H9 (cell line): ENCODE results near the gene GPR15LG. TPM values are rescaled to one million over a fixed set of nuclear protein-coding genes. Genes with fewer than 3 reads are reported as not detected.

Experiments
- DNase-seq: peaks from one replicate; pipeline ENCODE4 v3.0.0-alpha.2; 2017
- H2AFZ ChIP-seq: one replicate; pipeline ENCODE4 v1.6.1; 2013; ENCODE audit warnings: mild to moderate bottlenecking, low read length, control low read depth, moderate library complexity
- H2AK5ac ChIP-seq: 2 replicates; pipeline ENCODE4 v1.6.1; 2013; ENCODE audit warnings: low read length, control low read depth, mixed read lengths; ENCODE audit not compliant: insufficient read length
- H2BK120ac ChIP-seq: one replicate; pipeline ENCODE4 v1.6.1; 2013; ENCODE audit warnings: low read depth, mild to moderate bottlenecking, low read length, control low read depth, inconsistent platforms; ENCODE audit not compliant: poor library complexity, severe bottlenecking
- H2BK12ac ChIP-seq: 2 replicates; pipeline ENCODE4 v1.6.1; 2013; ENCODE audit warnings: low read length, control low read depth, mixed read lengths, low read depth; ENCODE audit not compliant: insufficient read length
- H2BK15ac ChIP-seq: 2 replicates; pipeline ENCODE4 v1.6.1; 2013; ENCODE audit warnings: low read depth, low read length, control low read depth
- H2BK20ac ChIP-seq: one replicate; pipeline ENCODE4 v1.6.1; 2013; ENCODE audit warnings: low read depth, mild to moderate bottlenecking, low read length, control low read depth, inconsistent platforms; ENCODE audit not compliant: poor library complexity, severe bottlenecking
- H2BK5ac ChIP-seq: 2 replicates; pipeline ENCODE4 v1.6.1; 2013; ENCODE audit warnings: low read length, control low read depth, mixed read lengths; ENCODE audit not compliant: insufficient read length
- H3K14ac ChIP-seq: 2 replicates; pipeline ENCODE4 v1.6.1; 2013; ENCODE audit warnings: low read length, control low read depth; ENCODE audit not compliant: insufficient read depth
- H3K18ac ChIP-seq: 2 replicates; pipeline ENCODE4 v1.6.1; 2013; ENCODE audit warnings: low read depth, mild to moderate bottlenecking, mixed read lengths, low read length, control low read depth; ENCODE audit not compliant: insufficient read length
- H3K23ac ChIP-seq: 2 replicates; pipeline ENCODE4 v1.6.1; 2013; ENCODE audit warnings: low read length, control low read depth, mixed read lengths, low read depth; ENCODE audit not compliant: insufficient read length
- H3K23me2 ChIP-seq: 2 replicates; pipeline ENCODE4 v1.6.1; 2013; ENCODE audit warnings: low read depth, mild to moderate bottlenecking, mixed read lengths, low read length, control low read depth; ENCODE audit not compliant: insufficient read length, poor library complexity, severe bottlenecking
- H3K27ac ChIP-seq: 2 replicates; pipeline ENCODE4 v1.5.1; 2013; ENCODE audit warnings: low read length, control low read depth, mixed read lengths, low read depth; ENCODE audit not compliant: insufficient read length
- H3K27me3 ChIP-seq: 2 replicates; pipeline ENCODE4 v1.6.1; 2013; ENCODE audit warnings: low read length, control low read depth, inconsistent platforms; ENCODE audit not compliant: insufficient read depth
- H3K4ac ChIP-seq: 2 replicates; pipeline ENCODE4 v1.6.1; 2013; ENCODE audit warnings: low read depth, mild to moderate bottlenecking, control low read depth, inconsistent platforms, low read length, moderate library complexity
- H3K4me1 ChIP-seq: 2 replicates; pipeline ENCODE4 v1.6.1; 2013; ENCODE audit warnings: low read length, control low read depth, inconsistent platforms; ENCODE audit not compliant: insufficient read depth
- H3K4me2 ChIP-seq: 2 replicates; pipeline ENCODE4 v1.6.1; 2013; ENCODE audit warnings: low read length, control low read depth, mixed read lengths; ENCODE audit not compliant: insufficient read length, insufficient read depth
- H3K56ac ChIP-seq: 2 replicates; pipeline ENCODE4 v1.6.1; 2013; ENCODE audit warnings: low read depth, mild to moderate bottlenecking, mixed read lengths, low read length, control low read depth; ENCODE audit not compliant: insufficient read length
- H3K79me1 ChIP-seq: 2 replicates; pipeline ENCODE4 v1.6.1; 2013; ENCODE audit warnings: low read depth, mild to moderate bottlenecking, moderate library complexity, low read length, control low read depth, inconsistent platforms; ENCODE audit not compliant: insufficient read depth, poor library complexity, severe bottlenecking
- H3K79me2 ChIP-seq: 2 replicates; pipeline ENCODE4 v1.6.1; 2013; ENCODE audit warnings: low read length, control low read depth, inconsistent platforms; ENCODE audit not compliant: insufficient read depth
- H3K9ac ChIP-seq: 2 replicates; pipeline ENCODE4 v1.6.1; 2013; ENCODE audit warnings: low read length, control low read depth, mixed read lengths; ENCODE audit not compliant: insufficient read length; ENCODE audit errors: extremely low read depth
- H3K9me3 ChIP-seq: one replicate; pipeline ENCODE4 v1.6.1; 2013; ENCODE audit warnings: low read depth, low read length, inconsistent platforms; ENCODE audit not compliant: control insufficient read depth
- H3T11ph ChIP-seq: one replicate; pipeline ENCODE4 v1.6.1; 2013; ENCODE audit warnings: mild to moderate bottlenecking, low read length, control low read depth, inconsistent platforms
- H4K20me1 ChIP-seq: one replicate; pipeline ENCODE4 v1.6.1; 2013; ENCODE audit not compliant: control insufficient read depth, insufficient read length, insufficient read depth
- H4K5ac ChIP-seq: 2 replicates; pipeline ENCODE4 v1.6.1; 2013; ENCODE audit warnings: low read depth, mild to moderate bottlenecking, mixed read lengths, low read length, control low read depth; ENCODE audit not compliant: insufficient read length
- H4K8ac ChIP-seq: replicated peaks from 2 replicates; pipeline ENCODE4 v1.6.1; 2013; ENCODE audit warnings: low read length, control low read depth, mixed read lengths, low read depth; ENCODE audit not compliant: insufficient read length
- H4K91ac ChIP-seq: 2 replicates; pipeline ENCODE4 v1.6.1; 2013; ENCODE audit warnings: low read depth, mild to moderate bottlenecking, moderate library complexity, mixed read lengths, low read length, control low read depth; ENCODE audit not compliant: insufficient read length
- H3K27ac Mint-ChIP-seq, 3 experiments: 2 replicates in 2 of 3; 3 replicates in 1 of 3; pipeline ENCODE4 v1.8.0; 2020 to 2021; ENCODE audit warnings: mixed read lengths in 3 of 3, mild to moderate bottlenecking in 1 of 3, moderate library complexity in 1 of 3
- H3K27me3 Mint-ChIP-seq: 2 replicates; pipeline ENCODE4 v1.8.0; 2021; ENCODE audit warnings: low read depth, mild to moderate bottlenecking, moderate library complexity, mixed read lengths
- H3K36me3 Mint-ChIP-seq, 3 experiments: 2 replicates in 2 of 3; 3 replicates in 1 of 3; pipeline ENCODE4 v1.8.0; 2020 to 2021; ENCODE audit warnings: low read depth in 3 of 3, mixed read lengths in 3 of 3; ENCODE audit not compliant: insufficient read depth in 1 of 3
- H3K4me1 Mint-ChIP-seq, 2 experiments: 2 replicates each; pipeline ENCODE4 v1.8.0; 2020; ENCODE audit warnings: mixed read lengths in 2 of 2
- H3K4me3 Mint-ChIP-seq, 2 experiments: 2 replicates in 1 of 2; 3 replicates in 1 of 2; pipeline ENCODE4 v1.8.0; 2020 to 2021; ENCODE audit warnings: mild to moderate bottlenecking in 2 of 2, mixed read lengths in 2 of 2, moderate library complexity in 1 of 2
- H3K9me3 Mint-ChIP-seq, 2 experiments: 2 replicates in 1 of 2; 3 replicates in 1 of 2; pipeline ENCODE4 v1.8.0; 2020; ENCODE audit warnings: mild to moderate bottlenecking in 2 of 2, mixed read lengths in 2 of 2, moderate library complexity in 1 of 2
- WGBS: extraction: QIAGEN DNeasy Blood & Tissue Kit; methylation state at CpG from one replicate; pipeline ENCODE4 v1.1.7; 2013; ENCODE audit warnings: missing lambda C conversion rate, low lambda C conversion rate, mixed read lengths; ENCODE audit not compliant: insufficient read length; ENCODE audit errors: extremely low coverage; 5-methylcytosine and 5-hydroxymethylcytosine counted together
- total RNA-seq: library from RNA; stranded (reverse); gene quantifications from 2 replicates; pipeline ENCODE4 v1.2.1, GENCODE V29; 2021
- TF ChIP-seq, protein P1 (sequence below): fragments of 200-600 bp; sonication (generic); conservative IDR thresholded peaks from 3 replicates; pipeline ENCODE4 v1.8.0; 2021; ENCODE audit warnings: antibody characterized with exemption, mild to moderate bottlenecking

The GPR15LG gene
- total RNA-seq, 1 experiment from 2014 or later = not detected

DNA sequence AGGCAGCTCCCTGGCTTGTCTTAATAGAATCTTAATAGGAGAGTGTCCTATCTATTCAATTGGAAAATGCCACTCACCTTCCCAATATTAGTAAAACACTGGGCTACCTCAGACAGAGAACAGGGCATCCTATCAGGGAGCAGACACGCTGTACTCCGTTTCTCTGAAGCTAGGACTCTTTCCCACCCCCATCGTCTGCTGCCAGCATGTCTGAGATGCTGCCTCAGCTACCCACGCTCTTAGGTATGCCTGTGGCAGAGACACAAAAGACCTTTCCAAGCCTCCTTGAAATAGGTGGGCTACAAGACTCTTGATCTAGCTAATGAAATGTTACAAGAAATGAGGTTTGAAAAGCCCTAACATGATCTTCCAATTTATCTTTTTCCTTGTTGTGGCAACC lies 54.2 kb downstream of the GPR15LG start:
- TF ChIP-seq, protein P1, sequence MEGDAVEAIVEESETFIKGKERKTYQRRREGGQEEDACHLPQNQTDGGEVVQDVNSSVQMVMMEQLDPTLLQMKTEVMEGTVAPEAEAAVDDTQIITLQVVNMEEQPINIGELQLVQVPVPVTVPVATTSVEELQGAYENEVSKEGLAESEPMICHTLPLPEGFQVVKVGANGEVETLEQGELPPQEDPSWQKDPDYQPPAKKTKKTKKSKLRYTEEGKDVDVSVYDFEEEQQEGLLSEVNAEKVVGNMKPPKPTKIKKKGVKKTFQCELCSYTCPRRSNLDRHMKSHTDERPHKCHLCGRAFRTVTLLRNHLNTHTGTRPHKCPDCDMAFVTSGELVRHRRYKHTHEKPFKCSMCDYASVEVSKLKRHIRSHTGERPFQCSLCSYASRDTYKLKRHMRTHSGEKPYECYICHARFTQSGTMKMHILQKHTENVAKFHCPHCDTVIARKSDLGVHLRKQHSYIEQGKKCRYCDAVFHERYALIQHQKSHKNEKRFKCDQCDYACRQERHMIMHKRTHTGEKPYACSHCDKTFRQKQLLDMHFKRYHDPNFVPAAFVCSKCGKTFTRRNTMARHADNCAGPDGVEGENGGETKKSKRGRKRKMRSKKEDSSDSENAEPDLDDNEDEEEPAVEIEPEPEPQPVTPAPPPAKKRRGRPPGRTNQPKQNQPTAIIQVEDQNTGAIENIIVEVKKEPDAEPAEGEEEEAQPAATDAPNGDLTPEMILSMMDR = no peak
- no peaks in the 10 kb centered on the region for H3K4me1 Mint-ChIP-seq
- Histone ChIP-seq H4K5ac (no peak overlapping the region), H2AK5ac (no peak overlapping the region), H3K4me1 (no peaks in the 10 kb centered on the region), H2BK15ac (no peak overlapping the region), H3K18ac (no peak overlapping the region), H3K79me2 (no peaks in the 10 kb centered on the region), H4K91ac (no peak overlapping the region), H3T11ph (no peak overlapping the region), H3K27me3 (no peaks in the 10 kb centered on the region; the same call in 1 of the 2 replicates), H3K23ac (no peak overlapping the region), H2BK5ac (no peak overlapping the region), H3K9ac (no peak overlapping the region), H3K9me3 (no peaks in the 10 kb centered on the region), H3K4me2 (no peak overlapping the region), H2BK12ac (no peak overlapping the region), H2BK120ac (no peak overlapping the region), H2AFZ (no peak overlapping the region), H3K4ac (no peak overlapping the region), H3K79me1 (no peaks in the 10 kb centered on the region), H4K20me1 (no peaks in the 10 kb centered on the region), H2BK20ac (no peak overlapping the region), H4K8ac (no peak overlapping the region), H3K14ac (no peak overlapping the region), H3K27ac (no peak overlapping the region), H3K56ac (no peak overlapping the region), H3K23me2 (no peaks in the 10 kb centered on the region)
- no peak overlapping the region for H3K27ac Mint-ChIP-seq
- no peaks in the 10 kb centered on the region for H3K9me3 Mint-ChIP-seq
- DNase-seq = no peak
- no peaks in the 10 kb centered on the region; a peak in 1 of 7 replicates for H3K36me3 Mint-ChIP-seq
- no peak overlapping the region for H3K4me3 Mint-ChIP-seq
- H3K27me3 Mint-ChIP-seq = peaks cover 39% of the 10 kb centered on the region
- no CpG with 5 or more reads among the region's 4 CpGs for WGBS
